Measurements from ENCODE around the gene NSMCE1. TPM values are rescaled to one million over a fixed set of nuclear protein-coding genes. Genes with fewer than 3 reads are reported as not detected.

The NSMCE1 gene
- total RNA-seq, 2 donors from 2014 or later = 44.4 to 44.7 TPM

DNA sequence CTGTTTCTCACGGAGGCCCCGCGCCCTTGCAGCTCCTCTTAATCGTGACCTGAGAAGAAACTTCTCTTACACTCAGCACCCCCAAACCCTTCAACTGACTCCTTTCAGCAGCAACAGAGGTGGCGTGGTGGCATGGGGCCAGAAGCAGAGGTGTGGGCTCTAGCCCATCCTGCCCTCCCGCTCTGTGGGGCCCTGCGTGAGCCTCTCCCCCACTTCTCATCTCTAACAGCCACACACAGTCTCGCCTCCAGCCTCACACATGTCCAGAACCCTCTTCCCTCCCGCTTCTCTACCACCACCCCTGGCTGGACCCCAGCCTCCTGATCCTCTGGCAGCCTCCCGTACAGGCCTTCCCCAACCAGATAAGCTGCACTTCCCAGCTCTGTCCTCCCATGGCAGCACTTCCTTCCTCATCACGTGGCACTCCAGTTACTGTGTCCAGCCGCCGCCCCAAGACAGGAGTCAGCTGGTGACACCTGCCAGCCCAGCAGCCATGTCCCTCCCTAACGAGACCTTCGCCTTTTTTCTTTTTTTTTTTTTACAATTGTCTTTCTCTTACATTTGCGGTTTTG is 30.5 kb downstream of the NSMCE1 start:
- peak; percentile 77 to 82 for DNase-seq
- intact Hi-C loops (cut with DNase I, micrococcal nuclease) = loop anchor here in 1 of 2 donors (5.0 kb wide), 1 partner anchor 129 kb away; no protein-coding TSS in a partner anchor

DNA sequence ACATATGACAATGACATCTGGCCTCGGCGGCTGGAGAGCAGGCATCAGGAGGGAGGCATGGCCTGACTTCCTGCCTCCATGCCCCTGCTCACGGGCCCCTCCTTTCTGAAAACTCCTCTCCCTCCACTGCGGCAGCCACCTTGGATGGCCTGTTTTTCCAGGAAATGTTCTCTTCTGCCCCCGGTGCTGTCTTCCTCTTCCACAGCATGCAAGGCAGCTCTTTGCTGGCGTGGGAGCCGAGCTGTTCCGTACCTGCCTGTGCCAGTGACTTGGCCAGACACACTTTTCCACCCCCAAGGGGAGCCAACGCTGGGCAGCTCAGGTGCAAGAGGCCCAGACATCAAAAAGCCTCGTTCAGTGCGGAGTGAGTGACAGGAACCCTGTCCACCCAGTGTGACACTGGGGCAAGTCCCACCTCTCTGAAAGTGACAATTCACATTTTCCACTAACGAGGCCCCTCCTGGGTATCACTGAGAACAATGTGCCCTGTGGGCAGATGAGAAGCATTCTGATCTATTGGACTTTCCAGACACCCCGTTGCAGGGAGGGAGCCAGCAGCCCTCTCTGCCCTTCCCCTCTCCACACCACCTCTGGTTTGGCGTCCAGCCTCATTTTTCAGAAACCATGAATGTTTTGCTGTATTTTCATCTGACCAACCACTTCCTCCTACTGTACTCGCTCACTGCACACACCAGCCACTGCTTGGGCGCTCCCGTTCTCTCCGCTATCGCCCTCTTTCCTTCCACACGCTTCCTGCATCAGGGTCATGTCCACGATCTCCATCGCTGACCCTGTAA is 31.2 kb downstream of the NSMCE1 start:
- ATAC-seq = no peak
- intact Hi-C loops (cut with DNase I, micrococcal nuclease) = loop anchor here in 1 of 2 donors (5.0 kb wide), 1 partner anchor 130 kb away; no protein-coding TSS in a partner anchor
- DNase-seq = peak; percentile 31 to 50

More for the DNA sequence above, 30.5 kb downstream of the NSMCE1 start:
- peak; percentile 62 for ATAC-seq

DNA sequence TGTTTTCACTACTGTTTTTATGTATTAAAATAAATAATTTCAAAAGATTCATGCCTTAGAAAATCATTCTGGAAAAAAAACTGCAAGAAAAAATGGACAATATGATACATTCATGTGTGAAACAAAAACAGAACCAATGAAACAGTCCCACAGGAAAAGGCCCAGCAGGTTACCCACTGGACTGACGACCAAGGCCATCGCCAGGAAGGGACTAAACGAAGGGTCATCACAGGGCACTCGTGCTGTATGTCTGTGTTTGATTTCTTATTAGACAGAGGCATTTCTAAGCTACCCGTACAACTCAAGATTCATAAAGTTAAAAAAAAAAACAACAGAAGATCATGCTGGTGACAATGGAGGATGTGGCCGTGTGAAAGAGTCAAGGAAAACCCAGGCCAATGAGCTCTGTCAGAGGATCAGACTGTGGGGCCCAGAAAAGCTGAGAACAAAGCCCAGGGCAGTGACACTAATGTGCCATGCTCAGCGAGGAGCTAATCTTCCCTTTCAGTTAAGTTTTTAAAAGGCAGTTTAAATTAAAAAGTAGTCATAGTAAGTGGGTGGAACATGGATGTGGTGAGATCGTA is 31.8 kb downstream of the NSMCE1 start:
- DNase-seq (peak in 1 of 2 donors; percentile 10), ATAC-seq (no peak)
- intact Hi-C loops (cut with DNase I, micrococcal nuclease) = loop anchor here in 1 of 2 donors (5.0 kb wide), 1 partner anchor 131 kb away; no protein-coding TSS in a partner anchor

DNA sequence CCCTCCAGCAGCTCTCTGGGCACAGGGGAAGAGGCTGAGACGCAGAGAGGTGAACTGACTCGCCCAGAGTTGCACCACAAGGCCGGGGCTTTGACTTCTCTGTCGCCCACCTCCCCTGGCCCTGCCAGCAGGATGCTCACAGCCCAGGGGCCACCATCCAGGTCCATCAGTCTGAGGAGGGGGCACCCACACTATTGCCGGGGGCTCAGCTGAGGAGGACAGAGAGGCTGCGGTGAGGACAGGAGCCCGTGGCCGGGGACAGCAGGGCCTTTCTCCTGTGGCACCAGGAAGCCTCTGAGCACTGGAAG is 32.7 kb downstream of the NSMCE1 start:
- peak in 1 of 2 donors; percentile 38 for DNase-seq
- no peak for ATAC-seq
- intact Hi-C loops (cut with DNase I, micrococcal nuclease) = loop anchor here in 1 of 2 donors (5.0 kb wide), 1 partner anchor 131 kb away; no protein-coding TSS in a partner anchor

GRCh38 chr16:27235055-27235937 is 33.3 kb downstream of the NSMCE1 start:
- intact Hi-C loops (cut with DNase I, micrococcal nuclease) = loop anchor here in 1 of 2 donors (5.0 kb wide), 1 partner anchor 132 kb away; no protein-coding TSS in a partner anchor

GRCh38 chr16:27234603-27235002 is 34.0 kb downstream of the NSMCE1 start:
- intact Hi-C loops (cut with DNase I, micrococcal nuclease) = loop anchor here in 1 of 2 donors (5.0 kb wide), 2 partner anchors 133 to 223 kb away; no protein-coding TSS in a partner anchor
- no peak for ATAC-seq
- DNase-seq = no peak

More at GRCh38 chr16:27235055-27235937, 33.3 kb downstream of the NSMCE1 start:
- ATAC-seq (peak; percentile 53), DNase-seq (peak; percentile 93 to 95)

- ATAC-seq (no peak), DNase-seq (peak in 1 of 2 donors; percentile 22)
- intact Hi-C loops (cut with DNase I, micrococcal nuclease) = loop anchor here in 1 of 2 donors (5.0 kb wide), 1 partner anchor 223 kb away; no protein-coding TSS in a partner anchor
Measured at GRCh38 chr16:27234171-27234570, 34.4 kb downstream of the NSMCE1 start.

DNA sequence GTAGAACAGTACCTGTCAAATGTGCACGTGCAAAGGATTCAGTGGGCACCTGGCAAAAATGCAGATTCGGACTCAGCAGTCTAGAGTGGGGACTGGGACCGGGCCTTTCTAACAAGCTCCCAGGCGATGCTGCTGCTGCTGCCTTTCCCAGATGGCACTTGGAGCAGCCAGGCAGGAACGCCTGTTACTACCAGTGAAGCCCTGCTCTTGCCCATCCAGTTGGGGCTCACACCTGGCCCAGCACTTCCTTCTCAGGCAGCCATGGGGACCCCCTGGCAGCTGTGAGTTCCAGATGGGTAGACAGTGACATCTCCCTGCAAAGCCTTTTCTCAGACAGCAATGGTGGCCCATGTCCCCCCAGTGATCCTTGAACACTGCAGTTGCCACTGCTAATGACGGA is 34.8 kb downstream of the NSMCE1 start:
- peak in 1 of 2 donors; percentile 26 for DNase-seq
- intact Hi-C loops (cut with DNase I, micrococcal nuclease) = loop anchor here in 1 of 2 donors (5.0 kb wide), 1 partner anchor 224 kb away; no protein-coding TSS in a partner anchor
- no peak for ATAC-seq

- intact Hi-C loops (cut with DNase I, micrococcal nuclease) = loop anchor here in 1 of 2 donors (5.0 kb wide), 1 partner anchor 224 kb away; no protein-coding TSS in a partner anchor
- peak in 1 of 2 donors; percentile 14 for DNase-seq
- no peak for ATAC-seq
Measured at GRCh38 chr16:27232901-27233625, 35.5 kb downstream of the NSMCE1 start.

DNA sequence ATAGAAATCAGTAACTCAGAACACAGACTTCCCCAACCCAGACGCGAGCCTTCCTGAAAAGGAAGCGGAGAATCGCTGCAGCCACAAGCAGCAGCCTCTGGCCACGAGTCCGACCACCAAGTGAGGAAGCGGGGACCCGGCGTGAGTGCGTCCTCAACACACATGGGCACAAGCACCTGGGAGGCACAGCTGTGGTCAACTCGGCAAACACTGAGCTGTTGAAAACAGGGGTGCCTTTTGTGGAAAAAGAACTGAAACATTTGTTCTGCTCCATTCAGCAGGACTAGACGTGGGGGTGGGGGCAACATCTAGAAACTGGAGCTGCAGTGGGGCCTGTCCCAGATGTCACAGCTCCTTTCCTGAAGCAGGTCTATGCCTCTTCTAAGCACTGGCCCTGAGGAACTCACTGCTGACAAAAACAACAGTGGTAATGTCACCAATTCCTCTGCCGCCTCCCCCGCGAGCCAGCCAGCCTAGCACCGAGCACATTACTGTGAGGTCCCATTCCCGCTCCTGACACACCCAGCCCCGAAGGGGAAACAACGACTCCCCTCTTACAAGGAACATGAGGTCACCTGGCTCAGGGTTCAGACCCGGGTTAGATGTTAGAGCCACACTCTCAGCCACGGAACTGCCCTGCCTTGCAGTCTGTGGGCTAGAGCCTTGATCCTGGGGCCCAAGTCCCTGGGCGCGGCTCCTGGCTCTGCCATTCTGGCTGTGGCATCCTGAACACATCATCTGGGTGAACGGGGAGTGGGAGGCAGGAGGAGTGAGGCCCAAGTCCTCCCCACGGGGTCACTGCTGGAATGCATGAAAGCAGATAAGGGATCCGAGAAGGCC is 36.3 kb downstream of the NSMCE1 start:
- intact Hi-C loops (cut with DNase I, micrococcal nuclease) = loop anchor here in 1 of 2 donors (5.0 kb wide), 1 partner anchor 225 kb away; no protein-coding TSS in a partner anchor
- DNase-seq (peak; percentile 56 to 66), ATAC-seq (peak; percentile 40)

GRCh38 chr16:27231692-27232060 is 36.9 kb downstream of the NSMCE1 start:
- intact Hi-C loops (cut with DNase I, micrococcal nuclease) = loop anchor here in 1 of 2 donors (5.0 kb wide), 1 partner anchor 226 kb away; no protein-coding TSS in a partner anchor

GRCh38 chr16:27230562-27231001 is 38.0 kb downstream of the NSMCE1 start:
- intact Hi-C loops (cut with DNase I, micrococcal nuclease) = loop anchor here in 1 of 2 donors (5.0 kb wide), 1 partner anchor 227 kb away; no protein-coding TSS in a partner anchor
- peak; percentile 88 to 91 for DNase-seq
- ATAC-seq = peak; percentile 77

More at GRCh38 chr16:27231692-27232060, 36.9 kb downstream of the NSMCE1 start:
- DNase-seq (no peak), ATAC-seq (no peak)

- ATAC-seq = no peak
- peak in 1 of 2 donors; percentile 29 for DNase-seq
- intact Hi-C loops (cut with DNase I, micrococcal nuclease) = loop anchor here in 1 of 2 donors (5.0 kb wide), 1 partner anchor 227 kb away; no protein-coding TSS in a partner anchor
Measured at GRCh38 chr16:27229891-27230470, 38.6 kb downstream of the NSMCE1 start.

DNA sequence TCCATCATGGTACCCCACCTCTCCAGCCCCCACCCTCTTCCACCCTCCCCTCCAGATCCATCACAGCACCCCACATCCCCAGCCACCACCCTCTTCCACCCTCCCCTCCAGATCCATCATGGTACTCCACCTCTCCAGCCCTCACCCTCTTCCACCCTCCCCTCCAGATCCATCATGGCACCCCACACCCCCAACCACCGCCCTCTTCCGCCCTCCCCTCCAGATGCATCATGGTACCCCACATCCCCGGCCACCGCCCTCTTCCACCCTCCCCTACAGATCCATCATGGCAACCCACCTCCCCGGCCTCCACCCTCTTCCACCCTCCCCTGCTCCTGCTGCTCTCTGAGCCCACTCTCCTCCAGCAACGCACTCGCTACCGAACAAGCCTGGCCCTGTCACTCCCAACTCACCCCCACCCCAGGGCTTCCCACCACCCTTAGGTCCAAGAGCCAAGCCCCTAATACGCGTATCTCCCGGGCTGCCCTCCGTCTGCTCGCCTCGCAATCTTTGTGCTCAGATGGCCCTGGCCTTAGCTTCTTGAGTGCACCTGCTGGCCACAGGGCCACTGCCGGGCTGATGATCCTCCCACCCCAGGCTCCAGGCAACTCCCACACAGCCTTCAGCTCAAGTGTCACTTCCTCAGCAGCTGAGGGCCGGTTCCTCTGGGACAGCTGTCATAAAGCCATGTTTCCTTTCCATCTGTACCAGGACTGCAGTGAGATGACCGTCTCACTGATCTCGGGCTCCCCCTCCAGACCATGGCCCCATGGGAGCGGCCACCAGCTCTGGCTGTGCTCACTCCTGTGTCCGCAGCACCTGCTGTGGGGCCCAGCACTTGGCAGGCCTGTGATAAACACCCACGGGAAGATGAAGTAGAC is 39.7 kb downstream of the NSMCE1 start:
- intact Hi-C loops (cut with DNase I, micrococcal nuclease) = no loop called here
- DNase-seq (peak; percentile 48 to 51), ATAC-seq (peak; percentile 7)

- intact Hi-C loops (cut with DNase I, micrococcal nuclease) = no loop called here
- DNase-seq (no peak), ATAC-seq (no peak)
Measured at GRCh38 chr16:27228045-27228444, 40.5 kb downstream of the NSMCE1 start.
